Superior temporal gyrus (tissue), 1 donor: ENCODE measurements around the gene GDNF.
"Not testable (repeated sequence)": the region's sequence is repeated elsewhere in the genome, so short reads cannot be mapped to it uniquely, and the experiment has no call there.

Source experiments
- DNase-seq: peaks from one replicate; pipeline ENCODE4 v3.0.0-alpha.2; 2016; ENCODE audit errors: extremely low spot score

GDNF gene

DNA sequence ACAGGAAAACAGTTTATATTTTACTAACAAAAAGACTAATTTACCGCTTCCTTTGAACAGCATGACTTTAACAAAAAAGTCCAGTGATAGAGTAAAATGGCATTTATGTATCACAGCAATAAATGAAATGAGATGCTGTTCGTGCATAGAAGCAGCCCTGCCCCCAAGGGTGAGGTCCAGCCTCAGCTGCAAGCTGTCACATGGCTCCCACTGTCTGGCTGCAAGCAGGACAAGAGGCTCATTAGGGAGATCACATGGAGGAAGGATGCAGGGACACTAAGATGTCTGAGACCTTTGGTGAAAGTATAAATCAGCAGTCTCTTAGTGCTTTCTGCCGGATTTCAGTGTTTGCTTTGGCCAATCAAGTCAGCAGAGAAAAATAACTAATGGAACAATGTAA lies 23.0 kb downstream of the GDNF start:
- DNase-seq = peak; percentile 92

- DNase-seq = no peak
Observed at GRCh38 chr5:37816331-37816730, 23.5 kb downstream of the GDNF start.

DNA sequence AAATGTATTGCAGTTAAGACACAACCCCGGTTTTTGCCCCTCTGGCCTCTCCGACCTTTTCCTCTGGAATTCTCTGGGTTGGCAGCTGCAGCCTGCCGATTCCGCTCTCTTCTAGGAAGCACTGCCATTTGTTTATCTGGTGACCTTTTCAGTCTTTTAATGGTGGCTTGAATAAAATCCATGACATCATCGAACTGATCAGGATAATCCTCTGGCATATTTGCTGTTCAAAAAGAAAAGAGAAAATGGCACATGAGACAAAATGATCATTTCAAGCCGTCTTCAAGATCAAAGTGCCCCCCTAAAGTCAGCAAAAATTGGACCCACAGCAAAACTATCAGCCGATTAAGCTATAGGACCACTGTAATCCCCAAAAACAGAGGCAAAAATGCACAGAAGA lies 23.9 kb downstream of the GDNF start:
- DNase-seq = no peak

DNA sequence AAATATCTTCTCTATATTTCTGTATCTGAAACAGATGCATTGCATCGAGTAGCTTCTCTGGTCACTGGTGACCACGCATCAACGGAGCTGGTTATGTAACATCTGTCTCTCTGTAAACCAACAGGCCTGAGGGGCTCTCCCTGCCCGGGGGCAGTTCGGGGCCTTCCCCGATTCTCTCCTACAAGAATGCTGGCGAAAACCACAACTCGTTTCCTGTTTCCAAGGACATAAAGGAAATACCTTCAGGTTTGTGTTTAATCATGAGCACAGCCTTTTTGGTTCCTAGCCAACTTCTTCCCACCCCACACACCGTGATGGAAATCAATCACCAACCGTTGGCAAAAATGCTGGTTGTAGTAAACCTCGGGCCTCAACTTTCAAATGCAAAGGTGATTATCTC lies 25.1 kb downstream of the GDNF start:
- no peak for DNase-seq

DNA sequence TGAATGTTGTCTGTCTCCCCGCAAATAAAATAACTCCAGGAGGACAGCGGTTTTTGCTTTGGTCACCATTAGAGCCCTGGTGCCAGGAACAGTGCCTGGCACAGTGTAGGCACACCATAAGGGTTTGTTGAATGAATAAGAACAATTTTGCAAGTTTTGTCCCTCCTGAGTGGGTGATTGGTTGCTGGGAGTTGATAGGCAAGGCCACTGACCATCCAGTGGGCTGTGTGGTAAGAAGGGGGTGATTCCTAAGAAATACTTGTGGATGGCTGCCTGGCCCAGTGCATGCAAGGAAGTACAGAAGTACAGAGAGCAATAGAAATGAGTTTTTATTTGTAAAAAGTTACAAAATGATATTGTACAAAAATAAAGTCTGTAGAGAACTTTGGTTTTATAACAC lies 27.5 kb downstream of the GDNF start:
- DNase-seq = no peak

- DNase-seq = no peak
Observed at GRCh38 chr5:37811866-37812265, 28.0 kb downstream of the GDNF start.

- no peak for DNase-seq
Observed at GRCh38 chr5:37810311-37810710, 29.5 kb downstream of the GDNF start.

DNA sequence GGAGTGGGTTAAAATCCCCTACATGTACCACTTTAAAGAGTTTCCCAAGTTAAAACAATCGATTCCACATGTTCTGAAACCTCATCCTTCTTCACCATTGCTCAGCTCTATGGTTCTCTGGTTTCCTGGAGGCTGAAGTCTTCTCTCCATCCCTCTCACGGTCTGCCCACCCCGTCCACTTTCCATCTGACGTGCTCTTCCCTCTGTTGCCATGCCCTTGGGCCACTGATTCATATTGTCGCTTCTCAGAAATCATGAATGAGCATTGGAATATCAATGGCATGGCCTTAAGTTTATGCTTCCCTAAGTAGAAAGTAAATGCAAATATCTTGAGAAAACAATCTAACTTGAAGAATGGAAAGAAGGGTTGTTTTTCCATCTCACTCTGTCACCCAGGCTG lies 30.9 kb downstream of the GDNF start:
- DNase-seq = no peak

DNA sequence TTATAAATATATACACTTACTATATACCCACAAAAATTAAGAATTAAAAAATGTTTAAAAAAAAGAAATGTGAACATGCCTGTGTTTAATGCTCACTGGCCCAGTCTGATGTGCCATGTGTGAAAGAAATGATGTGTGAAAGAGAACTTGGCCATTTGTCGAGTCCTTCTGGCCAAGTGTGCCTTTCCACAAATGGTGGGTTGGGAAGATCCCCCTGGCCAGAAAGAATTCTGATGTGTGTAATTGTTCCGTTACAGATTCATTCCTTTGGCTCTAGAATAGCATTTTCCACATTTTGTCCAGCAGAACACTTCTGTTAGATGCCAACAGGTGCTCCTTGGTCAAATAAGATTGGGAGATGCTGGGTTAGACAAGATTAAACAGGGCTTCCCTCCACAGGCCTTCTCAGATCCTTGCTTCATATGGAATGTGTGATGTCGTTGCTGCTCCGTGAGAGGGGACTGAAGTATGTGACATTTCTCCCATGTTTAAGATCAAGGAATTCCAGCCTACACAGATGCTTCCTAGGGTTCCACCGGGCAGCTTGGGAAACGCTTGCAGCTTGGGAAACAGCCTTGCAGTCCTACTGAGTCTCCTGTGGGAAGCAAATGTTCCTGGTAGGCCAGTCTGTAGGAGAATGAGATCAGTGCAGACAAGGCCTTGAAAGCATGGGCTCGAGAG lies 32.1 kb downstream of the GDNF start:
- DNase-seq = no peak

DNA sequence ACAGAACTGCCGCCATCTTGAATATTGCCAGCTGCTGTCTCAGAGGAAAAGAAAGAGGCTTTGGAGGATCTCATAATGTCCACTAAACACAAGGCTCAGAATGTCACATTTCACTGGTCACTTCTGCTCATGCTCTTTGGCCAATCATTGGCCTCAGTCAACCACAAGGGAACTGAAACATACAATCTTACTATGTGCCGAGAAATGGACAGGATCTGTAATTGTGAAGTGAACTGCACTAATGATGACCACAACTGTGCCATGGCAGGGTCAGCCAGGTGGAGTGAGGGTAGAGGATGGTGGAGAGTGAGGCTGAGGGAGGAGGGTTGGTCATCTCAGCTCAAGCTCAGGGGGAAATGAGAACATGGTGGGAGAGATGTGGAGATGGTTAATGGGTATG lies 32.8 kb downstream of the GDNF start:
- no peak for DNase-seq

GRCh38 chr5:37806476-37806875 lies 33.4 kb downstream of the GDNF start:
- no peak for DNase-seq

GRCh38 chr5:37806016-37806415 lies 33.8 kb downstream of the GDNF start:
- DNase-seq = no peak

GRCh38 chr5:37804401-37804800 lies 35.4 kb downstream of the GDNF start:
- DNase-seq = no peak

GRCh38 chr5:37803487-37803886 lies 36.4 kb downstream of the GDNF start:
- no peak for DNase-seq

- DNase-seq = no peak
Observed at GRCh38 chr5:37801521-37801920, 38.3 kb downstream of the GDNF start.

DNA sequence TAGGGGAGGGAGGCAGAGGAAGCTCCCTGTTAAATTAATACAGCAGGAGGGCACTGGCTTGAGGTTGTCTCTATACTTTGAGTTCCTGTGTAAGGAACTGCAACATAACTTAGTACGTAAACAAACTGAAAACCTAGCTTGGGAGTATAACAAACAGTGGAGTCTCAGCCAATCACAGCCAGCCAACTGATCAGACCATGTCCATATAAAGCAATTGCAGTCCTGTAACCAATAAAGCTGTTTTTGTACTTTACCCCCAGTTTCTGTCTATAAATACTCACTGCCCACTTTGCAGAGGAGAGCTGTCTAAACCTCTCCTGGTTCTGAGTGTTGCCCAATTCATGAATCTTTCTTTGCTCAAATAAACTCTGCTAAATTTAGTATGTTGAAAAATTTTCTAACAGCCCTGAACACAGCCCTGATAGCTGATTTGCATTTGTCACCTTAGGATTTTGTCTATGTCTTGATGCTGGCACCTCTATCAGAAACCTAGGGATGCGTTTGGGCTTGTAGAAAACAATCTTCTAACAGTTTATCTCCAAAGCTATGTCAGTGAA lies 39.9 kb downstream of the GDNF start:
- DNase-seq = no peak

DNA sequence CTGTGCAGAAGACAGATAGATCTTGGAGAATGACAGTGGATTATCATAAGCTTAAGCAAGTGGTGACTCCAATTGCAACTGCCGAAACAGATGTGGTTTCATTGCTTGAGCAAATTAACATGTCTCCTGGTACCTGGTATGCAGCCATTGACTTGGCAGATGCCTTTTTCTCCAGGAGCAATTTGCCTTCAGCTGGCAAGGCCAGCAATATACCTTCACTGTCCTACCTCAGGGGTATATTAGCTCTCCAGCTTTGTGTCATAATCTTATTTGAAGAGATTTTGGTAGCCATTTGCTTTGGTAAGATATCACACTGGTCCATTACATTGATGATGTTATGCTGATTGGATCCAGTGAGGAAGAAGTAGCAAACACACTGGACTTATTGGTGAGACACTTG lies 43.4 kb downstream of the GDNF start:
- not testable (repeated sequence) for DNase-seq

DNA sequence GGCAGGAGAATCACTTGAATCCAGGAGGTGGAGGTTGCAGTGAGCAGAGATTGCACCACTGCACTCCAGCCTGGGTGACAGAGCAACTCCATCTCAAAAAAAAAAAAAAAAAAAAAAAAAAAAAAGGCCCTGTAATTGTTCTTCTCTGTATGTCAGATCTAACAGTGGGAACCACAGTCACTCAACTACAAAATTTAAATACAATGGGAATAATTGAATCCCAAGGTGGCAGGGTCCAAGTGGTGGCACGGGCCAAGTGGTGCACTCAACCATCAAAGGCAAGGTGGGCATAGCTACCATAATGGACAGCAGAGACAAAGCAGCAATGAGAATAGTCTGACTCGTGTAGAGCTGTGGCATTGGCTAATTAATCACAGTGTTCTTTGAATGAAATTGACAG lies 44.5 kb downstream of the GDNF start:
- DNase-seq = not testable (repeated sequence)

DNA sequence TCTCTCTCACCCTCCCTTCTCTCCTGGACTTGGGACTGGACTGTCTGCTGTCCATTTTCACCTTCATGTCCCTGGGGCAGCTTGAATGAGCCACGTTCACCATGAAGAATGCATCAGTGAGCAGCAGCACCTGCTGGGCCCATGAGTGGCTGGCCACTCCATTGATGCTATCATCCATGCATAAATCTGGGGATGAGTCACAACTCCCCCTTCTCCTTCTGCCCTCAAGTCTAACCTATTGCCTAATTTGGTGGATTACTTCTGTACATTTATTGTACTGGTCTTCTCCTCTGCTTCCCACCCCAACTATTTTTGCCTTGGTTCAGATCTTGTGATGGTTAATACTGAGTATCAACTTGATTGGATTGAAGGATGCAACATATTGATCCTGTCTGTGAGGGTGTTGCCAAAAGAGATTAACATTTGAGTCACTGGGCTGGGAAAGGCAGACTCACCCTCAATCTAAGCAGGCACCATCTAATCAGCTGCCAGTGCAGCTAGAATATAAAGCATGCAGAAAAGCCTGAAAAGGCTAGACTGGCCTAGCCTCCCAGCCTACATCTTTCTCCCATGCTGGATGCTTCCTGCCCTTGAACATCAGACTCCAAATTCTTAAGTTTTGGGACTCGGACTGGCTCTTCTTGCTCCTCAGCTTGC lies 46.7 kb downstream of the GDNF start:
- DNase-seq = no peak

GRCh38 chr5:37791321-37791720 lies 48.5 kb downstream of the GDNF start:
- no peak for DNase-seq

- DNase-seq = no peak
Observed at GRCh38 chr5:37789991-37790390, 49.9 kb downstream of the GDNF start.

DNA sequence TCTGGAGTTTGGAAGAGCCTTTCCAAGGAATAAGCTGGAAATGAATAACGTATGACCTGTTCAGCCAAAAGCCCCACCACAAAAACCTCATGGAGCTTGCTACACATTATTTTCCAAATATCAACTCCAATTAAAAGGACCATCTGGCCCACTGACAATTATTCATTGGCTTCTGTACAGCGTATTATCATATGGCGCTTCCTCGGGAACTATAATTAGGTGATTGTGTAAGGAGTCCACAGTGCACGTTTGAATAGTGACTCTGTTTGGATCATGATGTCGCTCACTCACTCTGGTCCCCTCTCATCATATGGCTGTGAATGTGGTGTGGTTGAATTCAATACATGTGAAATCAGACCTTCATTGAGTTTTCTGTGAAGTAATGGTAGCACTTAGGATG lies 52.1 kb downstream of the GDNF start:
- DNase-seq = no peak

GRCh38 chr5:37786862-37787519 lies 52.9 kb downstream of the GDNF start:
- DNase-seq = no peak
